ENCODE measurements around the gene PRAC1.

Gene PRAC1

DNA sequence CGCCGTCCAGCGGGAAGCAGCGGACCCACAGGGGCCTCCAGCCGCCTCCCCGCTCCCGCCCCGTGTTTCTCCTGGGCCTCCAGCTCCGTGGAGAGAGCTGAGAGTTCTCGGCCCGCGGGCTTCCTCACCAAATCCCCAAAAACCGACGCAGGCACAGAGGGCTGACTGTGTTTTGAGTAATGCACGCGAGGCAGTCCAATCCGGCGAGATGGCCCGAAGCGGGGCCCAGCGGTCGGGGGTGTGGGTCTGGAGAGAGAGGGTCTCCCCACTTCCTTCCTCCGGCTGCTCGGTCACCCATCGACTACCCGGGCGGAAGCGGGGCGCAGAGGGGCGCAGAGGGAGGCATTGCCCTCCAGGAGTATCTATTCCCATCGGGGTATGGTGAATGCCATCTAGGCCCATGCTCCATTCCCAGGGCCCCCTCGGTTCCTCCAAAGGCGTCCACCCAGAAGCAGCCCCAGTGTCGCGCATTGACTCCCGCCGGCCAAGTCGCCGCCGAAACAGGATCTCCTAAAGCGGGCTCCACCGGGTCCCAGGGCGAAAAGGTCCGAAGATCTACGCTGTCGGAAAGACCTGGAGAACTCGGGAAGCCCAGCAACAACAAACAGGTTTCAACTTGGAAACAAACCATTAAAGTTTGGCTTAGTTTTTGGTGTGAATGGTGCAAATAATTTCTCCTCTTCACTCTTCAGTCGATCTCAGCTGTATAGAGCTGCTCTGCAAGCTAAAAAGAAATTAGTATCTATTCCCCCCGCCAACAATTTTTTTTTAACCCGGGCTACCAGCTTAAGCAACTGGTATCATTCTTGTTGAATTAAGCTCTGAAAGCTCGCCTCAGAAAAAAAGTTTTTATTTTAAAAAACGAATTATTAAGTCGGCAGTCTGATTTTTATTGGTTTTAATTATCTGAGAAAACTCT is 25.4 kb upstream of the PRAC1 start:
- DNase-seq (ENCODE audit: low read depth in 2 of 2), result no peak

DNA sequence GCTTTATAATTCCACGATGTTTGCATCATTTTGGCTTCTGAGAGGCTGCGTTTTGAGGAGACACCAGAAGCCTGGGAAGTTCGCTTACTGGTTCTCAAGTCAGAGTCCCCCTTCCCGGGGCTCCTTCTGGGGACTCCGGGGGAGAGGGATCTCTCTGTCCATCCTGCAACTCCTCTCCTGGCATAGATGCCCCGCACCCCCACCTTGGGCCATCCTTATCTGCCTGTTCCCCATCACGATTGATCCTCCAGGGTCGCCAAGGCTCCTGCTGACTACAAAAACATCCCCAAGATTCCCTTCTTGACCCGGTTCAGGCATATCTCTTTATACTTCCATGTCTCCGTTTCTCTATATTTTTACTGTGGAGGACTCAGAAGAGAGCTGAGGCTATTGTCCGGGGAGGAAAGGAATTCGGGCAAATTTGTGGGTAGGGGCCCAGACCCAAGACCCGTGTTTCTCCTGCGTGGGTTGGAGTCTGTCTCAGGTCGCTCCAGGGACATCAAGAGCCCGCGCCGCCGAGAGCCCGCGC is 24.7 kb upstream of the PRAC1 start:
- DNase-seq (ENCODE audit: low read depth in 2 of 2), result no peak

GRCh38 chr17:48745381-48746275 is 23.3 kb upstream of the PRAC1 start:
- DNase-seq (ENCODE audit: low read depth in 2 of 2), result no peak

DNA sequence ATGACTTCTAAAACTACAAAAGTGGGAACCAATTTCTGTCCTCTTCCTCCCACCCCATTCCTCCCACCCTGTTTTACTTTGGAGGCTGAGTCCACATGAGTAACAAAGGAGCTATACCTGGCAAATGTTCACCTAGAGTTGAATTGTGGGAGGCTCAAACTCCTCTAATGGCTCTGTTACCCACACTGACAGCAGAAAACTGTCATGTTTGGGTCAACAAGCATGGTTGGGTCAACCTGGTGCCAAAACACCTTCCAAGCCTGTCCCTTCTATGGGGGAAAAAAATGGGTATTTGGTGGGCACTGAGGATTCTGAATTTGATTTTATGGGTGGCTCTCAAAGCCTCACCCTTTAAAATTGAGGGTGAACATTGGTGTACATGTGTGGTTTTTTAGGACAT is 18.2 kb upstream of the PRAC1 start:
- DNase-seq (ENCODE audit: low read depth in 2 of 2), result no peak

GRCh38 chr17:48738803-48739526 is 16.6 kb upstream of the PRAC1 start:
- DNase-seq (ENCODE audit: low read depth in 2 of 2), result no peak

DNA sequence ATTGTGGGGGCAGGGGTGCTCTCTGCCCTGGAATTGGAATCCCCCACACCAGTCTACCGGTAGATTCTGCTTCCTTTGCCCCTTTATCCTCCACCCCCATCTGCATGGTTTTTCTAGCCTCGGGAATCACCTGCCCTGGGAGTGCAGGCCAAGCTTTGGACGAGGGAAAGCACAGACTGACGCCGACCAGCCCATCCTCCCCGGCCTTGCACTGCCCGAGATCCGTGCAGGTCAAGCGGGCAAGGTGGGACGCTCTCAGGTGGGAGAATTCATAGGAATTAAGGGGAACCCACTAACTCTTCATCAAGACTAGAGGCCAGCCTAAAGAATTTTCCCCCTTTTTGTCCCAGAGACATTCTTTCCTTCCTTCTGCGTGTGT is 16.1 kb upstream of the PRAC1 start:
- DNase-seq (ENCODE audit: low read depth in 2 of 2), result no peak

DNA sequence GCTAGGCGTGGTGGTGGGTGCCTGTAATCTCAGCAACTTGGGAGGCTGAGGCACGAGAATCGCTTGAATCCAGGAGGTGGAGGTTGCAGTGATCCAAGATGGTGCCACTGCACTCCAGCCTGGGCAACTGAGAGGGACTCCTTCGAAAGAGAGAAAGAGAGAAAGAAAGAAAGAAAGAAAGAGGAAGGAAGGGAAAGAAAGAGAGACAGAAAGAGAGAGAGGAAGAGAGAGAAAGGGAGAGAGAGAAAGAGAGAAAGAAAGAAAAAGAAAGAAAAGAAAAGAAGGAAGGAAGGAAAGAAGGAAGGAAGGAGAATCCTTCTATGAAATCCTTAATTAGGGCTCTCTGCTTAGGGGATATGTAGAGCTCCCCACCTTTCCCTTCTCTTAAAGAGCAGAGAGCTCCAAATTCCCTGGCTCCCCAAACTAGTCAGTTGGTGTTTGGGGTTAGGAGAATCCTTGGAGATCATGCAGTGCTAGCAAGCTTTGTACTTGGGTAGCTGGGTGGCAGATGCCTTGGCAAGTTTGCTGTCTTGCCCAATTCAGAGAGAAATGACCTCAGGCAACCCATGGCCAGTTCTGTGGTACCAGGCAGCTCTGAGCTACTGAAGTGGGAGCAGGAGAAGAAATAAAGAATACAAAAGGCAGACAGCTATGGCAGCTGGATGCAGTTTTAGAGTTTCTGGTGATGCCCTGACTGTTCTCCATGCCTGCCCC is 15.2 kb upstream of the PRAC1 start:
- no peak for DNase-seq (ENCODE audit: low read depth in 2 of 2)

DNA sequence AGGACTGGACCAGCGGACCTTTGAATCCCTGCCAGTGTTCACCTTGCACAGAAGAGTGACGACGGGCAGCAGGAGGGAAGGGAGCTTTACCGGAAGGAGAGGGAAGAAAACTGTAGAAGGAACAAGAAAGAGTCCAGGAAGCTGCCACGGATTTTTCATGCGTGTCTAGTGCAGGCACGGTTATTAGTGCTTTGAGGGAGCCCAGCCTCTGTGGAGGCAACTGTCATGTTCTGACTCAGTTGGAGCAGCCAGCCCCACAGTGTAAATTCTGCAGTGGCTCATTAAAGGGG is 12.7 kb upstream of the PRAC1 start:
- no peak for DNase-seq (ENCODE audit: low read depth in 2 of 2)

DNA sequence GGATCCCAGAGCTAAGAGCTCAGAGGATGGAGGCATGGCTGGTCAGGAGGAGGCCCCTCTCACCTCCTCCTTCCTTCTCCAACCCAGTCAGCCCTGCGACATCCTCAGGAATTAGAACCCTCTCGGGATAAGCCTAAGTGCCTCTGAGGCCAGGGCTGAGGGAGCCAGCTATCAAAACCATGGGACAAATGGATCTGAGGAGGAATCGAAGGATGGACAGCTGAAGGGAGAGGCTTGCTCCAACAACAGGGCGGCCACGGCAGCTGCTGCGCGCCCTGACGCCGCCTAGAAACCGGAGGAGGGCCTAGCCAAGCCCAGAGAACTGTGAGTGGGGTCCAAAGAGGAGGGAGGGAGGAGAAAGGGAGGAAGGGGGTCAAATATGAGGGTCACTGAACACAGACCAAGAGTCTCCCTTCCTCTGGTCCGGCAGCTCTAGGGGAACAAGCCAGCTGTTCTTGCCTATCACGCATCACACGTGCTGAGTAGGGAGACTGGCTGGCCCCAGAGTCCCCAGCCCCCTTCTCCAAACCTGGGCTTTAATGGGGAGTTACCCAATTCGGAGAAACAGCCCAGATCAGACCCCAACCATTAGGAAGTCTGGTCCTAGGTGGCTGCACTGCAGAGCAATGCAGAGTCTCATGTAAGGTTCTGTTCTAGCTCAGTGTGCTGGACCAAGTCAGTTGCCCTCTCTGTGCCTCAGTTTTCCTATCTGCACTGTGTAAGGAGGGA is 12.2 kb upstream of the PRAC1 start:
- DNase-seq (ENCODE audit: low read depth in 2 of 2), result no peak

DNA sequence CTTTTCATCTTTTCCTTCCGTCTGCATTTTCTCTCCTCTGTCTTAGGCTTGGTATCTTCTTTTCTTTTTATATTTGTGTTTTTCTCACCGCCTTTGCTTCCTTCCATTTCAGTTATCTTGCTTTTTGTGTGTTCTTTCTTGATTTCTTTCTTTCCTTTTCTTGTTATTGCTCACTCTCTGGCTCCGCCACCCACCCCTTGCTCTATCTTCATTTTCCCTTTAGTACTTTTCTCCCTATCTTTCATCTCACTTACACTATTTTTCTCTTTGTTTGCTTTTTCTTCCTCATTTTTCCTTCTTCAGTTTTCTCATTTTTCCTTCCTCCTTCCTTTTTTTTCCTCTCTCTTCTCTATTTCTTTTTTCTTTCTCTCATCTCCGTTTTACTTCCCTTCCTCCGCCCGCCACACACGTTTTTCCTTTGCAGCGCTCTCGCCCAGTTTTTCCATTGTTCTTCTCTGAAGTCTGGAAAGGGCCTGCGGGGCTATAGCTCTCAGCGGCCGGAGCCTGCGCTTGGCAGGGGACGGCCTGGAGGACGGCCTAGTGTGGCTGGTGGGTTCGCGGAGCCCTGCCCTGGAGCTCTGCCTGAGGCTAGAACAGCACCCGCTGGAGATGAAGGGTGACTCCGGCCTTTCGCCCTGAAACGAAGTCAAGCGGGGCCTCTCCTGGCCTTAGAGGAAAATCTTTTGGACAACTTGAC is 11.5 kb upstream of the PRAC1 start:
- DNase-seq (ENCODE audit: low read depth in 2 of 2), result no peak

GRCh38 chr17:48732688-48733629 is 10.6 kb upstream of the PRAC1 start:
- no peak for DNase-seq (ENCODE audit: low read depth in 2 of 2)

GRCh38 chr17:48731355-48731754 is 9.0 kb upstream of the PRAC1 start:
- DNase-seq (ENCODE audit: low read depth in 2 of 2), result no peak

DNA sequence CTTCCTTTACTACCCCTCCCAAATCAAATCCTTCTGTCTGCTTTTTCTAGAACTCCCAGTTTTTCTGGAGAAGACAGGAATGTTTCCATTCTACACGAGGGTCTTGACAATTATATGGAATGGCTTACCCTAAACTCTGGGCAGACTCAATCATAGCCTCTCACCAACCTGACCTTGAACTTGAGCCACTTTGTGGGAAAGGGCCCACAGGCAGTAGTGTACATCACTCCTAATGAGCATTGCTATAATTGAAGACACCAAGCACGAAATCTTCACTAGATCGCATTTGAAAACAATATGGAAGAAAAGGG is 7.9 kb upstream of the PRAC1 start:
- DNase-seq (ENCODE audit: low read depth in 2 of 2), result no peak

DNA sequence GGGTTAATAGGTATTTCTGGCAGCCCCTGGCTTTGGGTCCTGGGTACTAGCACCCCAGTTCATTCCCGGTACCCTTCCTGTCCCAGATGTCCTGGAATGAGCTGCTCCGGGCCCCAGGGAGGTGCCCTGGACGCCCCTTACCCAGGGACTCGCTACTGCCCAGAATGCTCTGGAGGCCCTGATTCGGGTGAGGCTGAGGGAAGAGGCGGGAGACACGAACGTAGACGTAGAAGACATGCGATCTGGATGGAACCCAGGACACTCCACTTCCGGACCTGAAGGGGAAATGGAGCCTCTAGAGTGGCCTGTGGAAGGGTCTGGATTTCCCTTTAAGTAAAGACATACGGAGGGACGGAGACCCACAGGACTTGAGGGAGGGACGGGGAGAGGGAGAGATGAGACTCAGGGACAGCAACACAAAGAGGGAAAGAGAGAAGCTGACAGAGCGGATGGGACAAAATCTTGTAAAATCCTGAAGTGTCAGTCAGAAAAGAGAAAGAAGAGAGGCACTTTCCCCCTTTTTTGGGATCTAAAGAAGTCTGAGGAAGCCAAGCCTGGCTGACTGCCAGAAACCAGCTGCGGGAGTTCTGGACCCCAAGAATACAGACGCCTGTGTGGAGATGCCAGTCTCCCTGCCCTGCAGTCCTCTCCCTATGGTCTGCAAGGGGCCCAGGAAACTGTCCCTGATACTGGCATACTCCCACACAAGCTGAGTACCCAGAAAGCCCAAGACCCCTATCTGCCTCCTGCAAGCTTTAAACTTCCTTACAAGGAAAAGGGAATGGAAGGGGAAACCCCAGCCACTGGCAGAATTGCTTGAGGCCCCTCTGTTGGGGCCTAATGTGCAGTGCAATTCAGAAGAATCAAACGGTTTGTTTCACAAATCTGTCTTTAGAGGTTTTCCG is 7.3 kb upstream of the PRAC1 start:
- no peak for DNase-seq (ENCODE audit: low read depth in 2 of 2)

DNA sequence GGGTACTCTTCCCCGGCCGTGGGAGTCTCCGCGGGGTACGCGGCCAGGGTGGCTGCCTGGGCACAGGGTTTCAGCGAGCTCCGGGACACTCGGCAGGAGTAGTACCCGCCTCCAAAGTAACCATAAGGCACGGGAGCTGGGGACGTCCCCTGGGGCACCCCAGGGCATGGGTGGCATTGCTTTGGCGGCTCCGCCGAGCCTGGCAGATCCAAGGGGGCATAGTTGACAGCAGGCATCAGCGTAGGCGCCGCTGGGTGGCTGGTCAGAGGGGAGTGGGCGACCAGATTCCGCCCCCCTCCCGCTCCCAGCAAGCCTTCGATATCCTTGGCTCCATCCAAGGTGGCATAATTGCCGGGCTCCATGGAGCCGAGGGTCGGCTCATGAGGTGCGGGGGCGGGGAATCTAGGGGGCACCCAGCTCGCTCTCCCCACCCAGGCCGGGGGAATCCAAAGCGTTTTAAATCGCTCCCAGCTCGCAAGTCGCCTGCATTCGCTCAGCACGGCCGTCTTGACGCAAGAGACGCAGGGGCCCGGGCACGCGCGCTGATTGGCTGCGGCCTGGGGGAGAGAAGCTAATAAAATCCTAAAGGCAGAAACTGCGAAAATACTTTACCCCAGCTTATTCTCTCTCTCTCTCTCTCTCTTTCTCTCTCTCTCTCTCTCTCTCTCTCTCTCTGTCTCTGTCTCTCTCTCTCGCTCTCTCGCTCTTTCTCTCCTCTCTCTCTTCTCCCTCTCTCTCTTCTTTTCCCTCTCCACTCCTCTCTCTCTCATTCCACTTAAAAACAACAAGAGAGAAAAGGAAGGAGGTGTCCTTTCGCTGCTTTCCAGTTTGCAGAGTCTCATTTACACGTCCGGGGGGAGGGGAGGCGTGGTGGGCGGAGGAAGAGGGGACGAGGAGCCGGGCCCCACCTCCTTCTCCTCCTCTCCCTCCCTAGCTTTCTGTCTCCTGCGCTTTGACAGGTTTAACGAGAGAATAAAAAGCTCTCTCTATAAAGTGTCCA is 6.2 kb upstream of the PRAC1 start, which contains the start of gene HOXB13:
TSS of gene HOXB13 (minus strand) at position 519 of the 1,000 bp plus-strand sequence. CDS start at position 362, 157 bp downstream.
- no peak for DNase-seq (ENCODE audit: low read depth in 2 of 2)

DNA sequence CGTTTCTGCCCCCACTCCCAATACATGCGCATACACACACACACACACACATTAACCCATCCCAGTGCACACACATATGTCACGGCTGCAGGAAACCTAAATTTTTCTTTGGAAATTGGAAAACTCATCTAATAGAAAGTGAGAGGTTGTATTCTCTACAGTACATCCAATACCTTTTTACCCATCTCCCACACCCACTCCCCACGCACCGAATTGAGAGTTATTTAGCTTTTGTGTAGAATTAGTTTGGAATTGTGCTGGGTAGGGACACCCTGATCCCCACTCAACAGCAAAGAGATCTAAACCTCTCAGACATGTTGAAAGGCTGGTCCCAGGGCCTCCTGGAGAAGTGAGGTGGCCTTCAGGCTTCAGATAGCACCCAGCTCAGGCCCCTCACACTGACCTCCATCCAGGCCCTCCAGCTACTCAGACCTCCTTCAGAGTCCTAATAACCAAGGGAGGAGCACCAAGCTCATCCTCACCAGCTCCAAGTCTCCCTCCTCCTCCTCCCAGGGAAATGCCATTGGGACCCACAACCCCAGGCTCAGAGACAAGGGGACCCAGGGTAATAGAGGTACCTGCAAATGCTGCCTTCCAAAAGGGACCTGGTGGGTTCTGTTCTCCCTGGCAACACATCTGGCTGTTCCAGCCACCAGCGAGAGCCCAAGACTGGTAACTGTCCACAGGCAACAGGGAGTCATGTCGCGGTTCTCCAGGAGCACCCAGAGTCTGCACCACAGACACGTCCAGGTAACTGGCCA is 5.3 kb upstream of the PRAC1 start:
- DNase-seq (ENCODE audit: low read depth in 2 of 2), result no peak
